HepG2 (cell line): ENCODE results near the gene IGF2BP1. TPM values are rescaled to one million over a fixed set of nuclear protein-coding genes. Genes with fewer than 3 reads are reported as not detected.

Source experiments
- ESRRA ChIP-seq: sonication (generic); formaldehyde crosslinking; IDR thresholded peaks from 2 replicates; pipeline ENCODE4 v1.5.1; 2020; ENCODE audit warnings: mild to moderate bottlenecking, low read depth, missing genetic modification reagents
- KLF15 ChIP-seq: sonication (generic); formaldehyde crosslinking; IDR thresholded peaks from 2 replicates; pipeline ENCODE4 v1.8.1; 2023; ENCODE audit warnings: borderline replicate concordance, mild to moderate bottlenecking, inconsistent platforms, missing genetic modification reagents, mixed read lengths
- KLF16 ChIP-seq, 2 experiments: sonication (generic) in 1 of 2; formaldehyde crosslinking in 1 of 2; IDR thresholded peaks; 2 replicates each; pipeline versions ENCODE4 v1.6.1 to v1.8.0; 2016 to 2023; ENCODE audit warnings: missing genetic modification reagents in 2 of 2, missing compliant biosample characterization in 1 of 2
- MEIS1 ChIP-seq: sonication (generic); formaldehyde crosslinking; IDR thresholded peaks from 2 replicates; pipeline ENCODE4 v1.9.0; 2021; ENCODE audit warnings: mild to moderate bottlenecking, missing genetic modification reagents, moderate library complexity, borderline replicate concordance
- RBM39 ChIP-seq: fragments of 200-400 bp; formaldehyde crosslinking; IDR thresholded peaks from one replicate; pipeline ENCODE4 v1.6.1; 2018; ENCODE audit warnings: antibody characterized with exemption, mild to moderate bottlenecking, low read depth, low read length; ENCODE audit not compliant: poor library complexity, severe bottlenecking
- REPIN1 ChIP-seq: sonication (generic); formaldehyde crosslinking; IDR thresholded peaks from 2 replicates; pipeline ENCODE4 v1.8.0; 2022; ENCODE audit warnings: missing genetic modification reagents, low read depth, mild to moderate bottlenecking, borderline replicate concordance
- SAFB2 ChIP-seq: sonication (generic); formaldehyde crosslinking; IDR thresholded peaks from 2 replicates; pipeline ENCODE4 v1.5.1; 2020; ENCODE audit warnings: missing genetic modification reagents, low read depth, mild to moderate bottlenecking, borderline replicate concordance
- SMC3 ChIP-seq: IDR thresholded peaks from 2 replicates; pipeline ENCODE4 v1.6.1; 2011; ENCODE audit warnings: low read length, improper control_type of control experiment
- SP2 ChIP-seq: sonication (generic); formaldehyde crosslinking; IDR thresholded peaks from 2 replicates; pipeline ENCODE4 v1.5.1; 2020; ENCODE audit warnings: mild to moderate bottlenecking, missing genetic modification reagents
- SRSF1 ChIP-seq: fragments of 200-400 bp; formaldehyde crosslinking; optimal IDR thresholded peaks from 2 replicates; pipeline ENCODE3; 2017; ENCODE audit warnings: mild to moderate bottlenecking, low read depth, low read length, moderate library complexity
- UBTF ChIP-seq: sonication (generic); formaldehyde crosslinking; IDR thresholded peaks from 2 replicates; pipeline ENCODE4 v1.4.0; 2020; ENCODE audit warnings: mild to moderate bottlenecking, missing genetic modification reagents
- ZNF652 ChIP-seq: IDR thresholded peaks from 2 replicates; pipeline ENCODE4 v1.6.1; 2016; ENCODE audit warnings: low read depth, borderline replicate concordance
- polyA plus RNA-seq, 8 experiments: library from polyadenylated mRNA; depleted of rRNA in 3 of 8; stranded (reverse) in 7 of 8; unstranded in 1 of 8; fragments of >200 nt; fragmentation: Illumina TruSeq in 4 of 8; extraction: Trizol in 4 of 8; gene quantifications; 2 replicates each; pipeline versions ENCODE4 v1.2.1 to v1.2.3, GENCODE V29; 2011 to 2016; ENCODE audit warnings: low read depth in 4 of 8, missing spikeins in 1 of 8, mixed read lengths in 1 of 8; ENCODE audit not compliant: insufficient read depth in 1 of 8
- total RNA-seq, 5 experiments: library from RNA; depleted of rRNA; stranded (reverse); fragments of >200 nt; fragmentation: Illumina TruSeq; extraction: Trizol; gene quantifications; 2 replicates each; pipeline ENCODE4 v1.2.3, GENCODE V29; 2016; ENCODE audit warnings: low read depth in 1 of 5
- TF ChIP-seq, protein P1 (sequence below): sonication (generic); formaldehyde crosslinking; IDR thresholded peaks from 2 replicates; pipeline ENCODE4 v1.5.1; 2020; ENCODE audit warnings: mild to moderate bottlenecking, missing genetic modification reagents, moderate library complexity
- TF ChIP-seq, protein P2 (sequence below), 2 experiments: sonication (generic) in 1 of 2; formaldehyde crosslinking in 1 of 2; IDR thresholded peaks; 2 replicates each; pipeline versions ENCODE4 v1.6.1 to v1.9.0; 2014 to 2022; ENCODE audit warnings: antibody characterized with exemption in 1 of 2, borderline replicate concordance in 1 of 2, inconsistent platforms in 1 of 2, low read depth in 1 of 2, missing genetic modification reagents in 1 of 2
- TF ChIP-seq, protein P3 (sequence below): sonication (generic); formaldehyde crosslinking; IDR thresholded peaks from 2 replicates; pipeline ENCODE4 v1.9.0; 2022; ENCODE audit warnings: missing genetic modification reagents, mild to moderate bottlenecking, borderline replicate concordance

IGF2BP1 gene
- total and polyA plus RNA-seq, 2 of the 13 experiments (the other 11 are each of a cell fraction or from before 2014, with no cell fraction given): 29.7 to 75.1 TPM

GRCh38 chr17:49013311-49014213 is 16.4 kb downstream of the IGF2BP1 start (continued):
- TF ChIP-seq, protein P1, sequence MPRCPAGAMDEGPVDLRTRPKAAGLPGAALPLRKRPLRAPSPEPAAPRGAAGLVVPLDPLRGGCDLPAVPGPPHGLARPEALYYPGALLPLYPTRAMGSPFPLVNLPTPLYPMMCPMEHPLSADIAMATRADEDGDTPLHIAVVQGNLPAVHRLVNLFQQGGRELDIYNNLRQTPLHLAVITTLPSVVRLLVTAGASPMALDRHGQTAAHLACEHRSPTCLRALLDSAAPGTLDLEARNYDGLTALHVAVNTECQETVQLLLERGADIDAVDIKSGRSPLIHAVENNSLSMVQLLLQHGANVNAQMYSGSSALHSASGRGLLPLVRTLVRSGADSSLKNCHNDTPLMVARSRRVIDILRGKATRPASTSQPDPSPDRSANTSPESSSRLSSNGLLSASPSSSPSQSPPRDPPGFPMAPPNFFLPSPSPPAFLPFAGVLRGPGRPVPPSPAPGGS: no peak
- TF ChIP-seq RBM39: no peak
- TF ChIP-seq KLF15 (CRISPR knock-in tag): no peak
- 0 out of 2 replicates have a peak, but pooled peaks have one; percentile 14 for TF ChIP-seq REPIN1 (CRISPR knock-in tag)
- TF ChIP-seq, protein P2, sequence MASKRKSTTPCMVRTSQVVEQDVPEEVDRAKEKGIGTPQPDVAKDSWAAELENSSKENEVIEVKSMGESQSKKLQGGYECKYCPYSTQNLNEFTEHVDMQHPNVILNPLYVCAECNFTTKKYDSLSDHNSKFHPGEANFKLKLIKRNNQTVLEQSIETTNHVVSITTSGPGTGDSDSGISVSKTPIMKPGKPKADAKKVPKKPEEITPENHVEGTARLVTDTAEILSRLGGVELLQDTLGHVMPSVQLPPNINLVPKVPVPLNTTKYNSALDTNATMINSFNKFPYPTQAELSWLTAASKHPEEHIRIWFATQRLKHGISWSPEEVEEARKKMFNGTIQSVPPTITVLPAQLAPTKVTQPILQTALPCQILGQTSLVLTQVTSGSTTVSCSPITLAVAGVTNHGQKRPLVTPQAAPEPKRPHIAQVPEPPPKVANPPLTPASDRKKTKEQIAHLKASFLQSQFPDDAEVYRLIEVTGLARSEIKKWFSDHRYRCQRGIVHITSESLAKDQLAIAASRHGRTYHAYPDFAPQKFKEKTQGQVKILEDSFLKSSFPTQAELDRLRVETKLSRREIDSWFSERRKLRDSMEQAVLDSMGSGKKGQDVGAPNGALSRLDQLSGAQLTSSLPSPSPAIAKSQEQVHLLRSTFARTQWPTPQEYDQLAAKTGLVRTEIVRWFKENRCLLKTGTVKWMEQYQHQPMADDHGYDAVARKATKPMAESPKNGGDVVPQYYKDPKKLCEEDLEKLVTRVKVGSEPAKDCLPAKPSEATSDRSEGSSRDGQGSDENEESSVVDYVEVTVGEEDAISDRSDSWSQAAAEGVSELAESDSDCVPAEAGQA (IDR thresholded peaks at IDR 0.05; ENCODE audit: low read depth): no peak
- TF ChIP-seq, protein P2 (CRISPR knock-in tag; IDR thresholded peaks at IDR 0.05; ENCODE audit: borderline replicate concordance): no peak
- TF ChIP-seq KLF16 (CRISPR knock-in tag; IDR thresholded peaks at IDR 0.05): no peak
- TF ChIP-seq SMC3: no peak
- TF ChIP-seq UBTF (CRISPR knock-in tag): peak; percentile 50
- no peak for TF ChIP-seq ZNF652 (CRISPR knock-in tag)
- peak; percentile 36; the same call in 1 of the 2 replicates for TF ChIP-seq ESRRA (CRISPR knock-in tag)
- TF ChIP-seq, protein P3, sequence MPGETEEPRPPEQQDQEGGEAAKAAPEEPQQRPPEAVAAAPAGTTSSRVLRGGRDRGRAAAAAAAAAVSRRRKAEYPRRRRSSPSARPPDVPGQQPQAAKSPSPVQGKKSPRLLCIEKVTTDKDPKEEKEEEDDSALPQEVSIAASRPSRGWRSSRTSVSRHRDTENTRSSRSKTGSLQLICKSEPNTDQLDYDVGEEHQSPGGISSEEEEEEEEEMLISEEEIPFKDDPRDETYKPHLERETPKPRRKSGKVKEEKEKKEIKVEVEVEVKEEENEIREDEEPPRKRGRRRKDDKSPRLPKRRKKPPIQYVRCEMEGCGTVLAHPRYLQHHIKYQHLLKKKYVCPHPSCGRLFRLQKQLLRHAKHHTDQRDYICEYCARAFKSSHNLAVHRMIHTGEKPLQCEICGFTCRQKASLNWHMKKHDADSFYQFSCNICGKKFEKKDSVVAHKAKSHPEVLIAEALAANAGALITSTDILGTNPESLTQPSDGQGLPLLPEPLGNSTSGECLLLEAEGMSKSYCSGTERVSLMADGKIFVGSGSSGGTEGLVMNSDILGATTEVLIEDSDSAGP (CRISPR knock-in tag): peak; percentile 30; the same call in 1 of the 2 replicates
- peak; percentile 13; the same call in 1 of the 2 replicates for TF ChIP-seq SP2 (CRISPR knock-in tag)
- TF ChIP-seq MEIS1 (CRISPR knock-in tag): no peak
- peak; percentile 67 for TF ChIP-seq SRSF1
- TF ChIP-seq SAFB2 (CRISPR knock-in tag): peak; percentile 34; the same call in 1 of the 2 replicates
